Esophagus mucosa (tissue), 1 donor: ENCODE data around the gene SPRR3. TPM values are rescaled to one million over a fixed set of nuclear protein-coding genes. Genes with fewer than 3 reads are reported as not detected.
A peak's percentile ranks its signal among the peaks of the same experiment; 100 is the strongest.

Experiments used
- ATAC-seq: fragments of 200-7000 bp; cut with Tn5 transposase; one replicate; pipeline ENCODE4 v1.9.1; 2020
- total RNA-seq: library from RNA; stranded (reverse); gene quantifications from one replicate; pipeline ENCODE4 v1.2.4, GENCODE V29; 2023
- donor health status: DM: yes; HTN: yes; CAD: no.

The SPRR3 gene
- total RNA-seq: 10,043 TPM

- ATAC-seq: peak; percentile 65
Observed at GRCh38 chr1:153001382-153001781, at the start of gene SPRR3. SPRR3 (plus strand) TSS chr1:153001749; CDS start chr1:153003021, 1,272 bp downstream.

DNA sequence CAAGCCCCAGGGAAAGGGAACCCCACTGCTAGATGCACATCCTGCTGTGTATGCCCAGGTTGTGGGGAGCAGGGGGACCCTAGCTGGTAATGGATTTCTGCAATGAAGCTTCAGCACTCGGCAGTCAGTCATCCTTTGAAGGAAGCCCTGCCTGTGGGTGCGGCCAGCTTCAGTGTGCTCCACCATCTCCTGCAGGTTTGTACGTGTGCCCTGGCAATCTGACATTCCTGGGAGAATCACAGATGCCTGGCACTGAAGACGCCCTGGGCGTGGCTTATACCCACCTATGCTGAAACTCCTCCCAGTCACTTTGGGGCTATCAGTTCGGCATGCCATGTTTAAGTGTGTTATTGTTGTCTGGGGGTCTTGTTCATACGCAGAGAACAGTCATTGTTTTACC is 47.8 kb upstream of the SPRR3 start:
- ATAC-seq: peak; percentile 95

DNA sequence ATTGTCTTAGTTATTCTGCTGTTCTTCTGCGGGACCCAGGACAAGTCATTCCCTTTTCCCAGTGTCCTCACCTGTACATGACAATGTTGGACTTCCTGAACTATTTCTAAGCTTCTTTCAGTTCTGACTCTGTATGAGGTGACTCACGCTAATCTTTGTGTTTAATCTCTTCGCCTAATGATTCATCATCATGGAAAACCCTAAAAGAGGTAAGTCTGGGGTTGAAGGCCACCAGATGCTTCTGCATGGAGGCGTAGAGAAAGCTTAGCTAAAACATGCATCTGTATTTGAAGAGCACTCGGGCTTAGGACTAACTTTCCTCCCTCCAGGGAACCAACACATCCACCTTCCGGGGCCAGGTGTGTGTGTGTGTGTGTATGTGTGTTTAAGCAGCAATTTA is 47.1 kb upstream of the SPRR3 start:
- ATAC-seq: peak; percentile 86

DNA sequence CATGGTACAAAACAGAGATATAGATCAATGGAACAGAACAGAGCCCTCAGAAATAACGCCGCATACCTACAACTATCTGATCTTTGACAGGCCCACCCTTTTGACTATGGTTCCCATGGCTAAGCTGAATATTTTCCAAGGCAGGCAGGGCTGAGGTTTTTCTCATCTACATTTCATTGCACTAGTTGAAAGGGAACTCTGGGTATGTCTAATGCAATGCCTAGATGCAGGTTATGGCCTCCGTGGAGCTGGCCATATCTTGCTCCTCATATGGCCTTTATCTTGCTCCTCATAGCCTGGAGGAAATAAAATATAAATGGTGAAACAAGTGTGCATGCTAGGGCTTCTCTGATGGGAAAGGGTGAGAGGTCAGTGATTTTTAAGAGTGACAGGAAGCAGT is 44.0 kb upstream of the SPRR3 start:
- no peak for ATAC-seq

DNA sequence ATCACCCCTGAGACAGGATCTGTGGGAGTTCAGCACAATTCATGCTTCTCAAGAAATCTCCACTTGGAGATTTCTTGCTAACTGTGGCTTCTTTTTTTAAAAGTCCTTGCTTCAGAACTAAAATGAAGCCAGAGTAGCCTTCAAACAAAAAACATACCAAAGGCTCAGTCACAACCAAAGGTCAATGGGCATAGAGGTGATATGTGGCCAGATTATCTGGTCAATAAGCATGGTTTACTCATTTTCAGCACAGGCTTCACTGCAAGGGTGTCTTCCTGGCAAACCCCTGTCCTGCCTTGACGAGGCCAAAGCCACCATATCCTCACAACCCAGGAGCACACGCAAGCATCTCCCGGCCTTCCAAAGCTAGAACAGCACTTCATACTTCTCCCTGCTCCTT is 42.3 kb upstream of the SPRR3 start:
- no peak for ATAC-seq

GRCh38 chr1:152959801-152960451 is 41.6 kb upstream of the SPRR3 start:
- ATAC-seq: peak; percentile 44

GRCh38 chr1:152960452-152961044 is 41.0 kb upstream of the SPRR3 start:
- ATAC-seq: peak; percentile 10

GRCh38 chr1:152961226-152961891 is 40.2 kb upstream of the SPRR3 start:
- no peak for ATAC-seq

DNA sequence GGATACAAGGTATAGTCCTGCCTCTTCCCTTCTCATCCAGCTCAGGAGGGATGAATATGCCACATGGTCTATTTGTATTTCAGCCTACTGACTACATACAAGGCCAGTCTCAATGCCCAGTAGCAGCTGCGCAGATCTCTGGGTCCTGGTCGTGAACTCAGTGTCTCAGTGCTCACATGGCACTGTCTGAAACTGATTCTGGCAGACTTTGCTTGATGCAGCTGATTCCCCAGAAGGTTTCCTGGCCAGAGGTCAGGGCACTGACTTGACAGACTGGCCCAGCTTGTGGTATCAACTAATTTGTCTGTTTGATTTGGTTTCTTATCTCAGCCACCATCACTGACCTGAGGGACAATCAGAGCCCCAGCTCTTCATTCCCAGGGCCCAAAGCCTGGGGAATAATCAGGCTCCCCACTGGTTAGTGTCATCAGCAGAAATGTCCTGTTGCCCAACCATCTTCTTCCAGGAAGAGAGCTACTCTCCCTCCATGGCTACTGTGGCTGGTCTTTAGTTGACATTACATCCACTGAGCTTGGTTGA is 38.6 kb upstream of the SPRR3 start:
- no peak for ATAC-seq

GRCh38 chr1:152964536-152964935 is 37.0 kb upstream of the SPRR3 start:
- peak; percentile 32 for ATAC-seq

DNA sequence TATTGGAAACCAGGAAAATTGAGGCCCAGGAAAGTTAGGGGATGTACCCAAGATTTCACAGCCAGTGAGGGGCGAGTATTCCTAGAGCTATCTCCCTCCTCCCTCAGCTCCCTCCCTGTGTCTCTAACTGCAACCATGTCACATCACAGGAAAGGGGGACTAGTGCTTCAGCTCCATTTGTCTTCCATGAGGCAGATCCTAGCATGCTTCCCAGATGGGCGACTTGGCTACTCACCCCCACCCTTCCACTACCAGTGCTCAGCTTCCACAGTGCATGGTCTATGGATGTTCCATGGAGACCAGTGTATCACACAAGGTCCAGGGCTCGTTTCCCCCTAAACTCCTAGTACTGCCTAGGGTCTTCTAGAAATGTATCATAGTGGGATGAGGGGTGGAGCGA is 35.7 kb upstream of the SPRR3 start:
- no peak for ATAC-seq

DNA sequence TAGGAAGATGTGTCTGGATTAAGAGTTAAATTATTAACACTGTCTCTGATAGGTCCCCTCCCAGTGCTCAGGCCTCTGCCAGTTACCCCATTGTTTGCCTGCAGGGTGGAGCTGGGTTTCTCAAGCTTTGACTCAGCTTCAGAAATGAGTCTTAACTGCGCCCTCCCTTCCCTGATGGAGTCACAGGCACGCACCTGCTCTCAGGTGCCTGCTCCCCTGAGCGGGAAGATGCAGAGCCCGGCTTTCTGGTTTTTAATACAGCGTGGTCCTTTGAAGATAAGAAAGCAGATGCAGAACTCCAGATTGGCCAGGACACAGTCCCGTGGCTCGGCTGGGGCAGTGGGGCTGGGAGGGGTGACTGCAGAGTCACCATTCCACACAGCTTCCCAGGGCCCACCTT is 34.3 kb upstream of the SPRR3 start:
- peak; percentile 93 for ATAC-seq

- no peak for ATAC-seq
Observed at GRCh38 chr1:152968248-152968647, 33.3 kb upstream of the SPRR3 start.

DNA sequence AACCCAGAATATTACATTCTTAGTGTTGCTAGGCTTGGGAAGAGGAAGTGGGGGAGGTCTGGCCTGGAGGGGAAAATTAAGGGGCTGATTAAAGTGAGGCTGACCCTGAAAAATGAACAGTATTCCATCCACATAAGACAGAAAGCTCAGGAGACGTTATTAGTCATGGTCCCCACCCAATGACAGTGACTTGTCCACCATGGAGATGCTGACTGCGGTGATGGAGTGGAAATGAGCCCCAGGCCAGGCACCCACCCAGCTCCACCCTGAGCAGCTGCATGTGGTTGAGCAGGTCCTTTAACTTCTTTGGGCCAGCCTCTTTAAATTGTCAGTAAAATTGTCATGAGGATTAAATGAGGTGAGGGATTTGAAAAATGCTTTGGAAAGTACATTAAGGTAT is 32.5 kb upstream of the SPRR3 start:
- peak; percentile 56 for ATAC-seq

DNA sequence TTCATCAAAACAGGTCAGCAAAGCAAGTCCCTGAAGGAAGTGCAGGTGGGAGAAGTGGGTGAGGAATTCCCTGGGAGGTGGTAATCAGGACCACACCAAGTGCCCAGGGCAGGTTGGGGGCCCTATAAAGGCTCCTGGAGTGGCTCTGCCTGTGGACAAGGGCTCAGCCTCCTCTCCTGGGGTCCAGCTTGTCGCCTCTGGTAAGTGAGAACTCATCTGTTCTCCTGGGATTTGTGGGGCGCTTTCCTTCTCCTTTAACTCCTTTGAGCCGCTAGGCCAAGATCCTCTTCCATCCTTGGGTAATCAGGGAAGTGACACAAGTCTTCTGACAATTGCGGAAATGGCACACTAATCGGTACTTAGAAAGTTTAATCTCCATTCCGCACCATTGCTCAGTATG is 31.1 kb upstream of the SPRR3 start, which contains the start of gene SPRR4:
TSS of gene SPRR4 (plus strand) at position 154 of the 400 bp plus-strand sequence. CDS start 1,243 bp downstream, outside the sequence.
- no peak for ATAC-seq

- peak; percentile 89 for ATAC-seq
Observed at GRCh38 chr1:152972196-152972886, 29.2 kb upstream of the SPRR3 start.

- no peak for ATAC-seq
Observed at GRCh38 chr1:152976688-152977087, 24.9 kb upstream of the SPRR3 start.

GRCh38 chr1:152977614-152978013 is 23.9 kb upstream of the SPRR3 start:
- no peak for ATAC-seq

DNA sequence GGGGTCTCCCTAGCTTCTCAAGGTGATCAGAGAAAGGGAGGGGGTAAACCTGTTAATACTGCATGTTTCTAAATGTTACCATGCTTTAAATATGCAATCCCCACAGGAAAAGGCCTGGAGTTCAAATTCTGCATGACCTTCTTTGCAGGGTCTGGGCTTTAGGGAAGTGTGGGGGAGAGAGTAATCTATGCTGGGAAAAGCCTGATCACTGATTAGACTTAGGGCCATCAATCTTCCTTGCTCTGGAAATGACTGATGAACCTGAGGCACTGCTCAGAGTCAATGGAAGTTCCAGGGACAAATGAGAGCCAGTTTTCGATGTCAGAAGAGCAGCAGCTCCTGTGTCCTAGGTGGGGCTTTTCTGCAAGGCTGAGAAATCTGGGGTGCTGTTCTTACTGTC is 20.9 kb upstream of the SPRR3 start:
- ATAC-seq: no peak

GRCh38 chr1:152981146-152981871 is 20.2 kb upstream of the SPRR3 start:
- peak; percentile 60 for ATAC-seq

- ATAC-seq: no peak
Observed at GRCh38 chr1:152982076-152982475, 19.5 kb upstream of the SPRR3 start.

- peak; percentile 56 for ATAC-seq
Observed at GRCh38 chr1:152983234-152983633, 18.3 kb upstream of the SPRR3 start.
